Measurements from ENCODE around the gene NOX5. TPM values are rescaled to one million over a fixed set of nuclear protein-coding genes. Genes with fewer than 3 reads are reported as not detected.

The NOX5 gene
- total and polyA plus RNA-seq, 4 donors: under 0.01 to 0.08 (median 0.01) TPM

DNA sequence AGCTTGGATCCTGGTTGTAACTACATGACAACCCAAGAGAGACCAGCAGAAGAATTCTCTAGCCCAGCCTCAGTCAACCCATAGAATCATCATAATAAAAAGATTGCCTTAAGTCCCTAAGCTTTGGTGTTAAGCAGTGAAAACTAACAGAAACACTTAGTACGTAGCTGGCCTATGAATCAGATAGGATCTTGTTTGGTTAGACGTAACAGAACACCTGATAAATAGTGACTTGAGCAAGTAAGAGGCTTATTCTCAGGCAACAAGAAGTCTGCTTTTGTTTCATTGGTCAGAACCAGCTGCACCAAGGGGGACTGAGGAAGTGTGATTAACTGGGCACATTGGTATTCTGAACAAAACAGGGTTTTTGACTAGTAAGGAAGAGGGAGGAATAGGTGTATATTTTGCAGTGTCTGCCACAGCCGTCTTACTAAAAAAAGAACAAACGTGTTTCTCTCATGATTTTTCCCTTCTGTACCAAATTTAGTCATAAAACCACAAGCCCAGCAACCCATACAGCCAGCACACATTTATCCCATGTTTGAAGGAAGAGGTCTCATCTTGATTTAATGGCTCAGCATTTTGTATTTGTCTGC lies 92.6 kb downstream of the NOX5 start (continued):
- TF ChIP-seq HNF4A (conservative IDR thresholded peaks at IDR 0.05) (no peak), ATF3 (IDR thresholded peaks at IDR 0.05) (no peak), NR2F2 (IDR thresholded peaks at IDR 0.05) (no peak), EGR1 (IDR thresholded peaks at IDR 0.05; ENCODE audit: low read depth in 2 of 2) (no peak), GABPA (IDR thresholded peaks at IDR 0.05 in 1 of 2, conservative IDR thresholded peaks at IDR 0.05 in 1 of 2) (no peak)
- TF ChIP-seq, protein P1, sequence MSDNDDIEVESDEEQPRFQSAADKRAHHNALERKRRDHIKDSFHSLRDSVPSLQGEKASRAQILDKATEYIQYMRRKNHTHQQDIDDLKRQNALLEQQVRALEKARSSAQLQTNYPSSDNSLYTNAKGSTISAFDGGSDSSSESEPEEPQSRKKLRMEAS (IDR thresholded peaks at IDR 0.05): no peak

Other genes starting within 250 kb of the NOX5 start
- 10 to 100 TPM; 30.5 to 45.8 TPM for gene ANP32A, start 193.8 kb upstream of the NOX5 start, total RNA-seq
- 10 to 100 TPM; 33.0 to 60.4 TPM for gene ANP32A, start 193.8 kb upstream of the NOX5 start, polyA plus RNA-seq
- 1 to 10 TPM in 1 of 2 donors, under 1 TPM in 1; 0.33 to 2.0 TPM for gene SPESP1, start 84.2 kb upstream of the NOX5 start, total RNA-seq
- gene SPESP1, start 84.2 kb upstream of the NOX5 start, polyA plus RNA-seq: 1 to 10 TPM in 1 of 2 donors, under 1 TPM in 1; 0.80 to 3.2 TPM
- gene GLCE, start 145.9 kb downstream of the NOX5 start, total RNA-seq: 10 to 100 TPM; 17.5 to 26.3 TPM
- gene GLCE, start 145.9 kb downstream of the NOX5 start, polyA plus RNA-seq: 1 to 10 TPM; 6.8 to 9.9 TPM

All from liver (tissue), 5 donors.